ENCODE measurements around the gene FUCA2. TPM values are rescaled to one million over a fixed set of nuclear protein-coding genes. Genes with fewer than 3 reads are reported as not detected.

Gene FUCA2
- total RNA-seq, 1 donor, result 58.7 TPM

- no peak for TF ChIP-seq CTCF (IDR thresholded peaks at IDR 0.05; ENCODE audit: insufficient read depth, low read depth, low read length)
- no peak overlapping the region for H3K4me3 ChIP-seq (ENCODE audit: low read depth, low read length)
- DNase-seq (ENCODE audit: low read depth), result no peak
Observed at GRCh38 chr6:143553337-143553736, 41.8 kb upstream of the FUCA2 start.

- no peak overlapping the region for H3K4me3 ChIP-seq (ENCODE audit: low read depth, low read length)
- TF ChIP-seq CTCF (IDR thresholded peaks at IDR 0.05; ENCODE audit: insufficient read depth, low read depth, low read length), result no peak
- DNase-seq (ENCODE audit: low read depth), result no peak
Observed at GRCh38 chr6:143549949-143550268, 38.4 kb upstream of the FUCA2 start.

GRCh38 chr6:143549221-143549948 lies 37.9 kb upstream of the FUCA2 start:
- TF ChIP-seq CTCF (IDR thresholded peaks at IDR 0.05; ENCODE audit: insufficient read depth, low read depth, low read length), result no peak
- no peak overlapping the region for H3K4me3 ChIP-seq (ENCODE audit: low read depth, low read length)
- peak; percentile 7 for DNase-seq (ENCODE audit: low read depth)

GRCh38 chr6:143546599-143546998 lies 35.1 kb upstream of the FUCA2 start:
- H3K4me3 ChIP-seq (ENCODE audit: low read depth, low read length), result no peak overlapping the region
- no peak for TF ChIP-seq CTCF (IDR thresholded peaks at IDR 0.05; ENCODE audit: insufficient read depth, low read depth, low read length)
- no peak for DNase-seq (ENCODE audit: low read depth)

GRCh38 chr6:143545976-143546547 lies 34.5 kb upstream of the FUCA2 start:
- peak; percentile 49 for DNase-seq (ENCODE audit: low read depth)
- TF ChIP-seq CTCF (IDR thresholded peaks at IDR 0.05; ENCODE audit: insufficient read depth, low read depth, low read length), result no peak
- H3K4me3 ChIP-seq (ENCODE audit: low read depth, low read length), result no peak overlapping the region

GRCh38 chr6:143545165-143545564 lies 33.6 kb upstream of the FUCA2 start:
- no peak for DNase-seq (ENCODE audit: low read depth)
- H3K4me3 ChIP-seq (ENCODE audit: low read depth, low read length), result no peak overlapping the region
- no peak for TF ChIP-seq CTCF (IDR thresholded peaks at IDR 0.05; ENCODE audit: insufficient read depth, low read depth, low read length)

Data from fibroblast of villous mesenchyme (primary cell).